Activated CD8-positive, alpha-beta memory T cell treated with anti-CD3 and anti-CD28 coated beads for 1 hour (primary cell): ENCODE measurements around the gene SORCS1.

Source experiments
- DNase-seq, 2 donors: peaks; one replicate each; pipeline ENCODE4 v3.0.0-alpha.2; 2020; ENCODE audit warnings: low read depth in 1 of 2; ENCODE audit errors: extremely low read depth in 1 of 2

The SORCS1 gene

DNA sequence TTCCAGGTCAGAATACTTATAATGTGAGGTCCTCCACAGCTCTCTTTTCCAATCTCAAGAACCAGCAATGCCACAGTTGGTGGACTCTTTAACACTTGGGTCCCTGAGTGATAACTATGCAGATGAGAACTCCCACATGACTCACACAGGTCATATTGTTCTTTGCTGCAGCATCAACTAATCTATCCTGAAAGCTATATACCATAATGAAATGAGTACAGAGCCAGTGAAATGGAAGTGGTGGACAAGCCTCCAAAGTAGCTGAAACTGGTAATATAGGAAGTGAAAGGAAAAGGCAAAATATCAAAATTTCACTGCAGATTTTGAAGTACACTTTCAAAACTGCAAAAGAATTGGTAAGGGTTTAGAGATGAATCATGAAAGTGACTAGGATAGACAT is 45.6 kb downstream of the SORCS1 start:
- no peak for DNase-seq

- DNase-seq: no peak
Observed at GRCh38 chr10:107104026-107104652, 60.4 kb downstream of the SORCS1 start.

DNA sequence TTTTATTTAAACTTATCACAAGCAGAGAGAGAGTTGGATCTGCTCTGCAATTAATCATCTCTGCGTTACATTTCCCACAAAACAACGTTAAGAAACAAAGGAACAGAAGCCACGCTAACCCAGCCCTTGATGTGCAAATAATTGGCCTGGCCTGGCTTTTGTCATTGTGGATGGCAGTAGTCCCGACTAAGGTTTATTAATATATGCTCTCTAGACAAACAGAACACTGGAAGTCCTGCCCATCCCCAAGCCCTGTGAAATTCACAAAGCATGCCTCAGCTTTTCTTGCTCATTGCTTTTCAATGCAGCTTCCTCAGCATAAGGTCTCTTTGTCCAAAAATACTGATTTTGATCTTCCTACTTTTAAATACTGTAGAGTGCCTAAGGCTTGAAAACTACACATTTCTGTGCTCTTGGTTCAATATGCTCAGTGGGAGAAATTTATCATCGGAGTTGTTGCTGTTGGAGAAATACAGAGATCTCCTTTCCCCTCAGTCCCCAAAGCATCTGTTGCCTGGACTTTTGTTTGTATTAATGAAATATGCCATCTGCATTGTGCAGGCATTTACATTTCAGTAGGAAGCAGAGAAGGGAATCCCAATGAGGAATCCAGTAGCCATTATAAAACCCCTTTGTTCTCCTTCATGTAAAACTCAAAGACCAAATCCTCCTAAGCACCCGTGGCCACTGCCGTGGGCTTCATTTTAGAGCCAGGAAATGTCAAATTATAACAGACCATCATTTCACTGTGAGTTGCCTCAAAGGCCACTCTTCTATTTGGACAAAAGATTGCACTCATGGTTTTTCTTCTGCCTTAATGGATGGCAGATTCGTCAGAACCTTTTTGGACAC is 61.1 kb downstream of the SORCS1 start:
- no peak for DNase-seq

- no peak for DNase-seq
Observed at GRCh38 chr10:107098326-107098725, 66.2 kb downstream of the SORCS1 start.

GRCh38 chr10:107094824-107095522 is 69.5 kb downstream of the SORCS1 start:
- no peak for DNase-seq

DNA sequence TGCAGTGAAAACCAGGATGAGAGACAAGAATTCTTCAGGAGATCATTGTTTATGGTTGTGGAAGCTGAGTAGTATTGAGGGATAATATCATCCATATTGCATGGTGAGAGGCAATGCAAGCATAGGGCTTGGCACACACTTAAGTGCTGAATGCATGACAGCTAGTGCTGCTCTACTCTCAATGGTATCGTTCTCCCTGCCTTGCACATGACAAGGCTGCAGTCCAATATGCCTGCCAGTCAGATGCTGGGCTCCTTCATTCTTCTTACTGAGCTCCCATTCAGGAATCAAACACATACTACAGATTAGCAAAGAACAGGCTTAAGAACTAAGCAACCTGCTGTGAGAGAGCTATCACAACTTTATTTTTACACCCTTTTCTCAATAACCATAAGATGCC is 72.2 kb downstream of the SORCS1 start:
- DNase-seq: no peak

DNA sequence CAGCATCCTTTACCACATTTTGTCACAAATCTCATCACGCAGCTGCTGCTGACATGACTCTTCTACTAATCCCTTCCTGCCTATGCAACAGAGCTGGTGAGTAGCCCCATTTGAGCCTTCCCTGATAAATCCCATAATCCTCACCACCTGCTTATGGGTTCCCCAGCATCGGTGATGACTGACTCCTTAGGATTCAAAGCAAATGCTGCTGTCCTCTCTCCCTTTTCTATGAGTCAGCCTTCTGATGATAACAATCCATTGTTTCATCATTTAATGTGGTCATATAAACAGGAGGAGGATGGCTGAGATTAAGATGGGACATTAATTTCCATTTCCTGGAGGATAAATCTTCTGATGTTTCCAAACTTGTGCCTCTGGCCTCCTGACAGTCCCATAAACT is 73.4 kb downstream of the SORCS1 start:
- DNase-seq: no peak

- DNase-seq: no peak
Observed at GRCh38 chr10:107085665-107086525, 78.6 kb downstream of the SORCS1 start.

GRCh38 chr10:107083388-107084009 is 81.0 kb downstream of the SORCS1 start:
- no peak for DNase-seq

GRCh38 chr10:107081644-107082043 is 82.9 kb downstream of the SORCS1 start:
- DNase-seq: no peak

DNA sequence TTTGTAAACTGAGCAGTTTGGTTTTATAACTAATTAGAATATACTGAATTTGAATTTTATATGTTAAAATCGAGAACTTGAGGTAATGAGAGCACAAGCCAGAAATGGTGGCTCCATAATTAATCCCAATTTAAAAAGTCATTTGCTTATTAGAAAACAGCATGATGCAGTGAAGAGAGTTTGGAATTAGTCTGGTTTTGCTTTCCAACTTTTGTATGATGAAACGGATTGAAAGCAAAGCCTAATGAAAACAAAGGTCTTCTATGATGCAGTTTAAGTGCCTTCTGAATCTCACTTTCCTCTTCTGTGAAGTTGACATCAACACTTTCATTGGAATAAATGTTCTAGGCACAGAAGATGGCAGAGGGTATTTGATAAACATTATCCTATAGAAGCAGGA is 89.4 kb downstream of the SORCS1 start:
- no peak for DNase-seq

DNA sequence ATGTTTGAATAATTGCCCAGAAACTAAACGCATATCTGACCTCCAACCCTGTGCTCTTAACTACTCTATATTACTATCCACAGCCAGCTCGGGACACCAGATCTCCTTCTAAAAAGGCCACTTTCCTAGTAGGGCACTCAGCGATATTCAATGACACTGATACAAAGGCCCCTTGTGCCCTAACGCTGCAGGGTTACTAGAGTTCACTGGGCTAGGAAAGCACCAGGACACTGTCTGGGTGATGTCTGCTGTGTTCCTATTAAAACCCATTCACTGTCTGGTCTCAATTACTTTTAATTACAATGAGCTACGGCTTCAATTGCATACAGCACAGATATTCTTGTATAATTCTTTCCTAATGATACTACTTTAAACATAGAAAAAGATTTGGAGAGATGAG is 91.7 kb downstream of the SORCS1 start:
- no peak for DNase-seq

DNA sequence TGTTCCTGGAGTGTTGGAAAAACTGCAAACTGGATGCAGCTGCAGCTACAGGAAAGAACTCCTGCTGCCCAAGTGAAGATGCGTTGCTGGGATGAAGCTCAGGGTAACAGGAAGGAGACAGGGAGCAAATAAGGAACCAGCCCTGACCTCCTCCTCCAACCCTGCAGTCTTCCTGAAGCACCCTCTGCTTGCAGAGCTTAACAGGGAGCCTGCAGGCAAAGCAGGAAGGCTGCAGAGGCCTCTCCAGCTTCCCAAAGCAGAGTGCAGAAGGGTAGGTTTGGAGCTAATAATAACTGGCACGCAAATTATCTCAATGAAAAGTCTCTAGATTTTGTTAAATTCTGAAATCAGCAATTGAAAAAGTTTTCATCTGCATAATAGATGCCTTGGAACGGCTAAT is 92.5 kb downstream of the SORCS1 start:
- no peak for DNase-seq

- DNase-seq: no peak
Observed at GRCh38 chr10:107071301-107071700, 93.2 kb downstream of the SORCS1 start.

DNA sequence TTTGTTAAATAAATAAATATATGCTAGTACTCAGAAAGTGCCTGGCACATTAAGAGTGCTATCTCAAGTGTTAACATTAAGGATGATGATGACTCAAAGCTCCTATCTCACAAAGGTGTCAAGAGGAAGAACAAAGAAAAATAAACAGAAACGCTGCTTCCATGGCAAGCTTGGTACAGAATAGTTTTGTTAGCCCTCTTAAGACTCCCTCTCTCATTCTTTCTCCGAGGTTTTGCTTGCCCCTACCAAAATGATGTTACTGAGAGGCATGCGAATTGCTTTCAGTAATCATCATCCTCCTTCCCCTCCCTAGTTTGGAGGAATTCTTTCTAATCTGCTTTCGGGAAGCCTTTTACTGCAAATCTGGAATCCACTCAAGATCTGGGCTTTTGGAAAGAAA is 96.7 kb downstream of the SORCS1 start:
- no peak for DNase-seq

- no peak for DNase-seq
Observed at GRCh38 chr10:107064075-107064474, 100.4 kb downstream of the SORCS1 start.

DNA sequence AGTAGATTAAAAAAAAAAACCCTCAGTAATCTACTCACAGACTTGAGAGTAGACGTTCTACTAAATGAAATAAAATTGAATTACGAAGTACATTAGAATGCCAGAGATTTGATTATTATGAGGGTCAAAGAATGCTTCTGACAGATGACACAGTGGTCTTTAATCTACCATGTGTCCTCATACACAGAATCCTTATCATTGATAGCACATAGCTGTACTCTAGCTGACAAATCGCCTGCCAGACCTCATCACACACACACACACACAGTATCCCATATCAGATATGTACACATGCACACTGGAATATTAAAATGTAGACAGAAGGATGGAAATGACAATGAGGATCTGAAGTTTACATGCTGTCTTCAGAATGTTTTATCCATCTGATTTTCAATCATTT is 104.6 kb downstream of the SORCS1 start:
- no peak for DNase-seq

- DNase-seq: no peak
Observed at GRCh38 chr10:107059068-107059804, 105.3 kb downstream of the SORCS1 start.

DNA sequence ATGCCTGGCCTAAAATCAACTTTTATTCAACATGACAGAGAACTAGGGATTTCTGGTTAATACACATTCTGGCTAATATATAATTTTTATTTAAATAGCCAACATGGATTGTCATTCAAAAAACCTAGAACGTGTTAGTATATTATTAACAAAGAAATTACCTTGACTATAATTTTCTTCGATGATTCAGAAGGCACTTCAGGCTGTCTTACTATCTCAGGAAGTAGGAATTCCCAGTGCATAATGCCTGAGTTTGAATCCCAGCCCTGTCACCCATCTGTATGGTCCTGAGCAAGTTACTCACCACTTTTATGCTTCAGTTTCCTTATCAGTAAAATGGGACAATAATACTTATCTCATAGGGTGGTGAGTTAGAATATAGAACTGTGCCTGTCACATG is 106.2 kb downstream of the SORCS1 start:
- no peak for DNase-seq

- DNase-seq: no peak
Observed at GRCh38 chr10:107056182-107056581, 108.3 kb downstream of the SORCS1 start.
